ENCODE measurements around the gene IRS2.
A peak's percentile ranks its signal among the peaks of the same experiment; 100 is the strongest.
"Not testable (repeated sequence)": the region's sequence is repeated elsewhere in the genome, so short reads cannot be mapped to it uniquely, and the experiment has no call there.

The IRS2 gene
- 7.2 to 354 (median 56.5) reads per million in 3 experiments for total RNA-seq

DNA sequence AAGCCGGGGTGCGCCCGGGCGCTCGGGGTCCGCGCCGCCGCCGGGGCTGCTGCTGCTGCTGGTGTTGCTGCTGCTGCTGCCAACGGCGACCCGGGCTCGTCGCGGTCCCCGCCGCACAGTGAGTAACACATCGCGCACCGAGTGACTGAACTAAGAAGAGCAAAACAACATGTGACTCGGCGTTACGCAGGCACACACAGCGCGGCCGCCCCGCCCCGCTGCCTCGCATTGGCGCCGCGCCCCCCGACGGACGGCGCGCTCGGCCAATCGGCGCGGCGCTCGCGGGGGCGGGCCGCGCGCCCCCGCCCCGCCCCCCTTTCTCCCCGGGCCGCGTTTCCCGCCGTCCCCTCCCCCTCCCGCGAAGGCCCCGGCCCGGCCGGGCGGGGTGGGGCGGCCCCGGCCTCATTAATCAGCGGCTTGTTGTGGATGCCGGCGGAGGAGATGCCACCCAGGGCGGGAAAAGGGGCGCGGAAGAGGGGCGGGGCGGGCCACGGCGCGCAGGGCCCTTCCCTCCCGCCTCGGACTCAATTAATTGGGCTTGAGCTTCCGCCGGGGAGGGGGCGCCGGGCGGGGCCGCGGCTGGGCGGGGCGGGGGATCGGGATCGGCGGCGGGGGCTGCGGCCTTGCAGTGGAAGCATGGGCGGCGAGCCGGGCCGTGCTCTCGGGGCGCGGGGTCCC lies at the start of gene IRS2:
IRS2 (minus strand) TSS at position 127 of the 678 bp plus-strand sequence. CDS start 530 bp downstream, outside the sequence.
- peak; percentile 96 for DNase-seq

GRCh38 chr13:109834973-109835720 lies 48.8 kb upstream of the IRS2 start:
- no peak for DNase-seq

GRCh38 chr13:109833940-109834339 lies 47.6 kb upstream of the IRS2 start:
- no peak for DNase-seq

DNA sequence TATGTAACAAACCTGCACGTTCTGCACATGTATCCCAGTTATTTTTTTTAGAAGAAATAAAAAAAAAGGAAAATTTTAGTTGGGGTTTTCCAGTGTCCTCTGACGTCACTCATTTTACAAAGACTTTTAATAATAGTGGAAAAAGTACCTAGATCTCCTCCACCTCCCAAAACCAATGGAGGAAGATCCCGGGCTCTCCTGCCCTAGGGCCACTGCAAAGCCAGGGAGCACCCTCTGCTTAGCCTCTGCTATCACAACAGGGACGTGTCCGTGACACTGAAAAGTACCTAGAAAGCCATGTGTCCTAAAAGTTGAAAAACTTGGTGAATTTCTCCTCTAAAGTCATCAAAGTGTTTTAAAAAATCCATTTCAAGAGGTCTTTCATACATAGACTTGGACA lies 46.7 kb upstream of the IRS2 start:
- no peak for DNase-seq

- DNase-seq, result not testable (repeated sequence)
These were observed 42.4 kb upstream of the IRS2 start for GRCh38 chr13:109828591-109829316.

- DNase-seq, result not testable (repeated sequence)
These were observed 36.8 kb upstream of the IRS2 start for GRCh38 chr13:109823201-109823600.

- no peak for DNase-seq
These were observed 34.7 kb upstream of the IRS2 start for GRCh38 chr13:109821103-109821502.

GRCh38 chr13:109819874-109820273 lies 33.5 kb upstream of the IRS2 start:
- DNase-seq, result no peak

- no peak for DNase-seq
These were observed 32.5 kb upstream of the IRS2 start for GRCh38 chr13:109818886-109819285.

- no peak for DNase-seq
These were observed 31.5 kb upstream of the IRS2 start for GRCh38 chr13:109817591-109818535.

- no peak for DNase-seq
These were observed 30.4 kb upstream of the IRS2 start for GRCh38 chr13:109816808-109817203.

DNA sequence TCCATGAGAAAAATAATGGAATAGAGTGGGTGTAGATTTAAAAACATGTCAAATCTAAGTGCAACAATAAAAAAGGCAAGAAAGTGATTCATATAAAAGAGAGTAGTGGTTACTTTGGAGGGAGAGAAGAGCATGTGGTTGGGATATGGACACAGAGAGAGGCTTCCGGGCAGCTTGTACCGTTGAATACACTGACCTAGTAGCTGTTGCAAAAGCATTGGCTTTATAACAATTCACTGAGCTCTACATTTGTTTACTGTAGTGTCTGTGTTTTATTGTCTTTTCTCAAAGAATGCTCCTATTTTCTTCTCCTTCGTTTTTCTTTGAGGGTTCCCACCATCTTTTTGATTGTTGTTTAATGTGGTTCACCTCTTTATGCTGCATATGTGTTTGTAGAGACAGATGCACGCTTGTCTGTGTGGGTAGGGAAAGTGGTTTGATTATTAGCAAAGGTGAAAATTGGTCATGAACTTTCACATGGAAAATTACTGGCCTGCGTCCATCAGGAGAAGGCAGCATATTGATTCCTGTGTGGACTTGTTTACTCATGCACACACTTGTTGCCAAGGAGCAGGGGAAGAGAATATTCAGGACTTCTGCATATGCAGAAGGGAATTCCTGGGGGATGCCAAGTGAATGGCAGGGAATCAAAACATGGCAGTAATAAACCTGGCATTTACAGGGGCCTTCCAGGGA lies 29.9 kb upstream of the IRS2 start:
- no peak for DNase-seq

- DNase-seq, result no peak
These were observed 29.3 kb upstream of the IRS2 start for GRCh38 chr13:109815651-109816050.

DNA sequence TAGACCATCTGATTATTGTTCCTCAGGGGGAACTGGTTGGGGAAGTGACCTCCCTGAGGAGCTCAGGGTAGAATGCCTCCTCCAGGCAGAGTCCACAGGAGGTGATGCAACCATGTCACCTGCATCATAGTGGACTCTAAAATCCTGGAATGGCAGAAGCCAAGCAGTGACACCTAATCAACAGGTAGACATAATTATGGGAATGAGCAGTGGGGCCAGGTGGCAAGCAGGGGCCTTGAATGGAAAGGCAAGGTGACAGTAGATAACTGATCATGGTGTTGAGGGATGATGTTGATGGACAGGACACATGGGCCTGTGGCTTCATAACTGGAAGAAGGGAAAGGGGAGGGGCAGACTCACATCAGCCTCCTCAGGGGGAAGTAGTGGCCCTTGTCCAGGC lies 27.3 kb upstream of the IRS2 start:
- no peak for DNase-seq

GRCh38 chr13:109812382-109812781 lies 26.0 kb upstream of the IRS2 start:
- no peak for DNase-seq

GRCh38 chr13:109810761-109811510 lies 24.6 kb upstream of the IRS2 start:
- no peak for DNase-seq

DNA sequence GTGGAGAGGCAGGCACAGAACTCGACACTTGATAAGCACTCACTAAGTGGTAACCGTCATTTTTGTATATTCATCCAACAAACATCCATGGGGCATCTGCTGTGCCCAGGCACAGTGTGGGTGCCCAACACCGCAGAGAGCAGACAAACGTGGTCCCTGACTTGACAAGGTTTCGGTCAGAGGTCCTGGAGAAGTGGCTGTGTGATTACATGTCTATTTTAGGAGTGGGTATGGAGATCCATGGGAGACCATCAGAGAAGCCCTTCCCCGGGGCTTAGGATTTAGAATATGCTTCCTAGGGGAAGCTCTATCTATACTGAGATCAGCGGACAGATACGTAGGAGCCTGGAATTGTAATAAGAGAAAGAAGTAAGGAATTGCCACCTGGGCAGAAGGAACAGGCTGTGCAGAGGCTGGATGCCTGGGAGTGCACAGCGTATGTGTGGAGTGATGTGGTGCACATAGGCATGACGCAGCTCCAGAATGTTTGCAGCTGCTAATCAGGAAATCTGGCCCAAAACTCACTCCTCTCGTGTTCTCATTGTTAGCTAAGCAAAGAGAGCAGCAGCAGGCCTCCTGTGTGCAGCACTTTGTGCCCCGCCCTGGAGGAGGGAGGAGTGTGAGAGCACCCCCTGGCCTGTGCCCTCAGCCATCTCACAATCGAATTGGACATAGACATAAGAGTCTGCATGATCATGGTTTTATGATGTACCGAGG lies 23.0 kb upstream of the IRS2 start:
- DNase-seq, result no peak

- no peak for DNase-seq
These were observed 21.0 kb upstream of the IRS2 start for GRCh38 chr13:109807345-109807744.

DNA sequence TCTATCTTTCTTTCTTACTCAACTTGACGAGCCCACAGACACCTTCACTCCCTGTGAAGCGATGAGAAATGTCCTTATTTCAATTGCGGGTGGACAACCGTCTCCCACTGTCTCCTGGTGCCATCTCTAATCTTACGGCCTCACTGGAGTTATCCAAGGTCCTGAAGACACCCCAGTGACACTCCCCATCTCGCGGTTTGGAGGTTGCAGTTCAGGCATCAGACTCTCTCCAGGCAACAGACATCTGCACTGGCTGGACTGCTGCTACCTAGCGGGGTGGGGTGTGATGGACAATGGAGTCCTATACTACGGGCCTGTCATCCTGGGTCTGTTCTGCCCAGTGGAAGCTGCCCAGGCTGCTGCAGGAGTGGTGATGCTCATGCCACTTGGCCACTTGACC lies 18.3 kb upstream of the IRS2 start:
- DNase-seq, result no peak

- no peak for DNase-seq
These were observed 17.4 kb upstream of the IRS2 start for GRCh38 chr13:109803825-109804224.

Data from central memory CD4-positive, alpha-beta T cell (primary cell).